Renal pelvis (tissue), 3 donors: ENCODE data around the gene TRIM59. TPM values are rescaled to one million over a fixed set of nuclear protein-coding genes. Genes with fewer than 3 reads are reported as not detected.

ENCODE experiments used
- polyA plus RNA-seq, 3 donors: library from polyadenylated mRNA; unstranded; fragments of 120-200 nt; gene quantifications; one replicate each; pipeline ENCODE4 v1.2.1, GENCODE V29; 2013; ENCODE audit not compliant: insufficient read length in 3 of 3

The TRIM59 gene
- polyA plus RNA-seq, 3 donors: 15.6 to 22.0 (median 19.1) TPM

Other genes with a start within 250 kb of the TRIM59 start
- gene C3orf80, start 224.4 kb downstream of the TRIM59 start, polyA plus RNA-seq: under 1 TPM; 0.22 to 0.35 (median 0.33) TPM
- gene IFT80, start 50.6 kb downstream of the TRIM59 start, polyA plus RNA-seq: 10 to 100 TPM; 46.3 to 67.5 (median 66.8) TPM
- gene SMC4, start 50.1 kb downstream of the TRIM59 start, polyA plus RNA-seq: 100 to 1,000 TPM in 1 of 3 donors, 10 to 100 TPM in 2; 93.8 to 112 (median 96.8) TPM
- 10 to 100 TPM; 67.8 to 68.7 (median 68.7) TPM for gene KPNA4, start 115.8 kb upstream of the TRIM59 start, polyA plus RNA-seq
- under 1 TPM in 2 of 3 donors, not detected in 1; 0.17 to 0.18 TPM for gene ARL14, start 227.4 kb upstream of the TRIM59 start, polyA plus RNA-seq